GM18502 (cell line): Measurements from ENCODE around the gene DPP6.

Experiments
- ATAC-seq: cut with Tn5 transposase; IDR thresholded peaks from one replicate; pipeline ENCODE4 v1.9.1; 2021; ENCODE audit warnings: mild to moderate bottlenecking; ENCODE audit not compliant: unreplicated experiment, poor library complexity

Gene DPP6

GRCh38 chr7:154881526-154881925, 829.3 kb downstream of the DPP6 start:
- ATAC-seq, result no peak

GRCh38 chr7:154882931-154883474, 830.8 kb downstream of the DPP6 start:
- ATAC-seq, result no peak

- ATAC-seq, result no peak
These were observed 832.2 kb downstream of the DPP6 start for GRCh38 chr7:154884348-154884920.

GRCh38 chr7:154886591-154886990, 834.4 kb downstream of the DPP6 start:
- no peak for ATAC-seq

- ATAC-seq, result no peak
These were observed 836.5 kb downstream of the DPP6 start for GRCh38 chr7:154888690-154889089.

- ATAC-seq, result no peak
These were observed 840.3 kb downstream of the DPP6 start for GRCh38 chr7:154892459-154892858.

GRCh38 chr7:154896076-154896475, 843.9 kb downstream of the DPP6 start:
- ATAC-seq, result no peak

- ATAC-seq, result no peak
These were observed 847.0 kb downstream of the DPP6 start for GRCh38 chr7:154898973-154899855.

- no peak for ATAC-seq
These were observed 847.7 kb downstream of the DPP6 start for GRCh38 chr7:154899862-154900261.

GRCh38 chr7:154902600-154903082, 850.4 kb downstream of the DPP6 start:
- ATAC-seq, result no peak

- ATAC-seq, result no peak
These were observed 851.0 kb downstream of the DPP6 start for GRCh38 chr7:154903083-154903731.

GRCh38 chr7:154905146-154905545, 852.9 kb downstream of the DPP6 start:
- ATAC-seq, result no peak

GRCh38 chr7:154905615-154906014, 853.4 kb downstream of the DPP6 start:
- ATAC-seq, result no peak

GRCh38 chr7:154906201-154906600, 854.0 kb downstream of the DPP6 start:
- ATAC-seq, result no peak

- no peak for ATAC-seq
These were observed 854.6 kb downstream of the DPP6 start for GRCh38 chr7:154906736-154907355.

GRCh38 chr7:154907651-154908620, 855.7 kb downstream of the DPP6 start:
- no peak for ATAC-seq

GRCh38 chr7:154909241-154910105, 857.3 kb downstream of the DPP6 start:
- ATAC-seq, result no peak

- no peak for ATAC-seq
These were observed 857.9 kb downstream of the DPP6 start for GRCh38 chr7:154910125-154910524.
